ENCODE data around the gene ADGRG4.

ADGRG4 gene

DNA sequence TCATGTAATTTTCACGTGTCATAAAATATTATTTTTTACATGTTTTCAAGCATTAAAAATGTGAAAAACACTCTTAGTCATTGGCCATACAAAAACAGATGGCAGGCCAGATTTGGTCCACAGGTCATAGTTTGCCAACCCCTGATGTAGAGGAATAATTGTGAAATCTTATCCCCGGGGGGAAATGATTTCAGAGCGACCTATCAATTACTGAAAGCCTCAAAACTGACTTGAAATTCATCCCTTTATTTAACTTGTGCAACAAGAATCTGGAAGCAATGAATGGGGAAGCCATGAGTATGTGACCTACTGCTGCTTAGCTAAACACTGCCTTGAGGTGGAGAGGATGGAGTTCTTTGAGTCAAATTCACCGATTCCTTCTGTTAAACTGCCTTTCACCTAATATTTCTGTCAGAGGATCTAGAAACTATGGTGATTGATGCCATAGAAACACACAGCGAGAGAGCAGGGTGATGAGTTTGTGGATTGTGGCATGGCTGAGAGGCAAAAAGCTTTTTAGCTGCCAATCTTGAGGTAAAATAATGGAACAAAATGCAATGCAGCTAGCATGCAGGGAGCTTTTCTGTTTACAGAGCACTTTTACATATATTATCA, 156.6 kb downstream of the ADGRG4 start:
- FAIRE-seq (no peak), DNase-seq (ENCODE audit: low spot score) (no peak)

DNA sequence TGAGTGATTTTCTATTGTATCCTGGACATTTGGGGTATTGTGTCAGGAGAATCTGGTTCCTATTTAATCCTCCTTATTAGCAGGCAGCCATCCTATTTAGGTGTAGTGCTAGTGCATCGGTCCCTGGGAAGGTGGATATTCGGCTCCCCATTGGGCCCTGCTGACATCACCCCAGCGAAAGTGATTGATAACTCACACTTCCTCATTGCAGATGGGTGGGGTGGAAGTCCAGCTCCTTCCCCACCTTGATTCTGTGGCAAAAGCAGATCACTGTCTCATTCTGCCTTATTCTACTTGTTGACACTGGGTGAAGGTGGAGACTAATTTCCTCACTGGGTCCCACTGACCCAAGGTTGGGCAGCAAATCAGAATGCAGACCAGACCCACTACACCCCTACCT, 163.8 kb downstream of the ADGRG4 start:
- DNase-seq (ENCODE audit: low spot score) (no peak), FAIRE-seq (no peak)
